ENCODE data around the gene RAMACL. TPM values are rescaled to one million over a fixed set of nuclear protein-coding genes. Genes with fewer than 3 reads are reported as not detected.
A peak's percentile ranks its signal among the peaks of the same experiment; 100 is the strongest.

RAMACL gene
- total RNA-seq, 1 experiment from 2014 or later: 0.77 TPM

- Histone ChIP-seq H3K27ac (ENCODE audit: low read depth, low read length, poor library complexity, severe bottlenecking) (no peak overlapping the region), H3K4me1 (ENCODE audit: insufficient read depth, low read length, poor library complexity, severe bottlenecking) (peaks cover 24% of the 10 kb centered on the region)
- no TSS peak for BruUV-seq (replicated peaks)
These were observed 33.4 kb upstream of the RAMACL start for GRCh38 chr6:166619912-166620311.

DNA sequence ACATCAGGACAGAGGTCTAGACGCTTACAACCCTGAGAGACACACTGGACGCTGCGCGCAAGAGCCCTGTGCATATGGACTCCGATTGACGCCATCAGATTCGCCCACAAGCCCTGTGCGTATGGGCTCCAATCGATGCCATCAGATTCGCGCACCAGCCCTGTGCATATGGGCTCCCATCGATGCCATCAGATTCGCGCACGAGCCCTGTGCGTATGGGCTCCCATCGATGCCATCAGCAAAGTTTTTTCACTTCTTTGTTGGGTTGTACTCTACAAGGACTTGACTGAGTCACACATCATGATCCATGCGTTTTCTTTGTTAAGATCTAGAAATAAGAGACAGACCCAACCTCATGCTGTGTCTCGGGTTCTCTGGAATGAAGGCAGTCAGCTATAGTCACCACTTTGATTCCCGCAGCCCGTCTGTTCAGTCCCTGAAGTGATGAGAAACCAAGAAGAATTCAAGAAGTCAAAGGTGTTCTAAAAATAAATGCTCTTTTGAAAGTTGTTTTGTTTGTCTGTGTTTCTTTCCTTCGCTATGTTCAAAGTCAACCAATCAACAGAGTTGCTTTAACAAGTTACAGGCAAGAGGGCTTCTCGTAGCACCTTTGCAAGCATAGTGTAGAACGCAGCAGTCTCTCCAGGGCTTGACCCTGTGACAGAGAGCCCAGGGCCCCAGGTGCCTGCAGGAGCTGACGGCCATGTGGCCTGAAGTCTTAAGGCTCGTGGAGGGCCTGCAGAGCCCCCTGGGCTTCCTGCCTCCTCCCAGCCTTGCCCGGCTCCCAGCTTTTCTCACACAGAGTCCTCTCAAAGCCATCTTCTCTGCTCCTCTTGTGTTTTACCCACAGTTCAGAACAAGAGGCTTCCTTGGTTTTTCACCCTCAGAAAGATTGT is 32.6 kb upstream of the RAMACL start:
- Histone ChIP-seq H3K4me3 (ENCODE audit: low read depth, low read length, poor library complexity, severe bottlenecking) (no peak overlapping the region), H3K27ac (ENCODE audit: low read depth, low read length, poor library complexity, severe bottlenecking) (no peak overlapping the region), H3K27me3 (replicated peaks; ENCODE audit: insufficient read depth, low read depth, low read length, poor library complexity) (no peaks in the 10 kb centered on the region), H3K9me3 (ENCODE audit: low read depth, low read length, poor library complexity, severe bottlenecking) (no peaks in the 10 kb centered on the region), H3K4me1 (ENCODE audit: insufficient read depth, low read length, poor library complexity, severe bottlenecking) (peaks cover 18% of the 10 kb centered on the region), H3K36me3 (ENCODE audit: insufficient read depth, low read length, poor library complexity, severe bottlenecking) (no peaks in the 10 kb centered on the region)
- DNase-seq (ENCODE audit: low spot score): no peak
- TF ChIP-seq, protein P1, sequence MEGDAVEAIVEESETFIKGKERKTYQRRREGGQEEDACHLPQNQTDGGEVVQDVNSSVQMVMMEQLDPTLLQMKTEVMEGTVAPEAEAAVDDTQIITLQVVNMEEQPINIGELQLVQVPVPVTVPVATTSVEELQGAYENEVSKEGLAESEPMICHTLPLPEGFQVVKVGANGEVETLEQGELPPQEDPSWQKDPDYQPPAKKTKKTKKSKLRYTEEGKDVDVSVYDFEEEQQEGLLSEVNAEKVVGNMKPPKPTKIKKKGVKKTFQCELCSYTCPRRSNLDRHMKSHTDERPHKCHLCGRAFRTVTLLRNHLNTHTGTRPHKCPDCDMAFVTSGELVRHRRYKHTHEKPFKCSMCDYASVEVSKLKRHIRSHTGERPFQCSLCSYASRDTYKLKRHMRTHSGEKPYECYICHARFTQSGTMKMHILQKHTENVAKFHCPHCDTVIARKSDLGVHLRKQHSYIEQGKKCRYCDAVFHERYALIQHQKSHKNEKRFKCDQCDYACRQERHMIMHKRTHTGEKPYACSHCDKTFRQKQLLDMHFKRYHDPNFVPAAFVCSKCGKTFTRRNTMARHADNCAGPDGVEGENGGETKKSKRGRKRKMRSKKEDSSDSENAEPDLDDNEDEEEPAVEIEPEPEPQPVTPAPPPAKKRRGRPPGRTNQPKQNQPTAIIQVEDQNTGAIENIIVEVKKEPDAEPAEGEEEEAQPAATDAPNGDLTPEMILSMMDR (conservative IDR thresholded peaks at IDR 0.05; ENCODE audit: low read depth, low read length): no peak
- TF ChIP-seq EZH2 (IDR thresholded peaks at IDR 0.05; ENCODE audit: borderline replicate concordance, low read depth, low read length, poor library complexity, severe bottlenecking): no peak
- ChIA-PET POLR2A (ENCODE audit: low non-redundant PET) (no interaction called here), CTCF (no interaction called here)
- BruUV-seq (replicated peaks): no TSS peak
- intact Hi-C loops (cut with micrococcal nuclease; ENCODE audit: unreplicated experiment): no loop called here

More at GRCh38 chr6:166619912-166620311, 33.4 kb upstream of the RAMACL start:
- ChIA-PET CTCF (no interaction called here), POLR2A (ENCODE audit: low non-redundant PET) (no interaction called here)
- Histone ChIP-seq H3K9me3 (ENCODE audit: low read depth, low read length, poor library complexity, severe bottlenecking) (no peaks in the 10 kb centered on the region), H3K36me3 (ENCODE audit: insufficient read depth, low read length, poor library complexity, severe bottlenecking) (no peaks in the 10 kb centered on the region), H3K27me3 (replicated peaks; ENCODE audit: insufficient read depth, low read depth, low read length, poor library complexity) (no peaks in the 10 kb centered on the region), H3K4me3 (ENCODE audit: low read depth, low read length, poor library complexity, severe bottlenecking) (no peak overlapping the region)
- intact Hi-C loops (cut with micrococcal nuclease; ENCODE audit: unreplicated experiment): loop anchor here (10.0 kb wide), 1 partner anchor 345 kb away; no protein-coding TSS in a partner anchor
- TF ChIP-seq, protein P1 (conservative IDR thresholded peaks at IDR 0.05; ENCODE audit: low read depth, low read length): no peak
- no peak for TF ChIP-seq EZH2 (IDR thresholded peaks at IDR 0.05; ENCODE audit: borderline replicate concordance, low read depth, low read length, poor library complexity, severe bottlenecking)
- DNase-seq (ENCODE audit: low spot score): peak; percentile 19

GRCh38 chr6:166618251-166618650 is 31.8 kb upstream of the RAMACL start:
- Histone ChIP-seq H3K27ac (ENCODE audit: low read depth, low read length, poor library complexity, severe bottlenecking) (no peak overlapping the region), H3K4me3 (ENCODE audit: low read depth, low read length, poor library complexity, severe bottlenecking) (no peak overlapping the region), H3K9me3 (ENCODE audit: low read depth, low read length, poor library complexity, severe bottlenecking) (no peaks in the 10 kb centered on the region), H3K4me1 (ENCODE audit: insufficient read depth, low read length, poor library complexity, severe bottlenecking) (peaks cover 16% of the 10 kb centered on the region), H3K36me3 (ENCODE audit: insufficient read depth, low read length, poor library complexity, severe bottlenecking) (no peaks in the 10 kb centered on the region), H3K27me3 (replicated peaks; ENCODE audit: insufficient read depth, low read depth, low read length, poor library complexity) (no peaks in the 10 kb centered on the region)
- no TSS peak for BruUV-seq (replicated peaks)
- CTCF ChIA-PET: no interaction called here
- TF ChIP-seq, protein P1 (conservative IDR thresholded peaks at IDR 0.05; ENCODE audit: low read depth, low read length): no peak
- TF ChIP-seq EZH2 (IDR thresholded peaks at IDR 0.05; ENCODE audit: borderline replicate concordance, low read depth, low read length, poor library complexity, severe bottlenecking): no peak
- intact Hi-C loops (cut with micrococcal nuclease; ENCODE audit: unreplicated experiment): no loop called here
- no peak for DNase-seq (ENCODE audit: low spot score)
- POLR2A ChIA-PET (ENCODE audit: low non-redundant PET): interaction anchor here (0.6 kb wide), 1 partner anchor 305 kb away, joined by 6 read pairs; no protein-coding TSS in a partner anchor

All from A673 (cell line).